Stimulated activated naive CD4-positive, alpha-beta T cell treated with Interleukin-2 at 50 U/mL for 16 hours (primary cell): ENCODE data around the gene ATPAF2.

Experiments
- DNase-seq: peaks from one replicate; lab custom pipeline; 2025; lab: John Stamatoyannopoulos, UW

ATPAF2 gene

GRCh38 chr17:18038861-18039534, at the start of gene ATPAF2, which contains the start of gene GID4:
Gene ATPAF2, minus strand, starts transcription at chr17:18039168. Its CDS starts 155 bp downstream, at chr17:18039013.
Gene GID4, plus strand, starts transcription at chr17:18039408. Its CDS starts 57 bp downstream, at chr17:18039465.
- peak; percentile 99 for DNase-seq

- DNase-seq: peak; percentile 81
These were observed 48.9 kb upstream of the ATPAF2 start, which contains the start of gene DRG2 for GRCh38 chr17:18087610-18088491. Gene DRG2, plus strand, starts transcription at chr17:18087948. Its CDS starts 76 bp downstream, at chr17:18088024.

- no peak for DNase-seq
These were observed 45.3 kb upstream of the ATPAF2 start for GRCh38 chr17:18084256-18084655.

GRCh38 chr17:18079543-18079942, 40.6 kb upstream of the ATPAF2 start:
- DNase-seq: no peak

GRCh38 chr17:18076936-18077335, 38.0 kb upstream of the ATPAF2 start:
- DNase-seq: no peak

GRCh38 chr17:18074566-18075272, 35.8 kb upstream of the ATPAF2 start:
- DNase-seq: no peak

GRCh38 chr17:18071751-18072150, 32.8 kb upstream of the ATPAF2 start:
- no peak for DNase-seq

- no peak for DNase-seq
These were observed 31.9 kb upstream of the ATPAF2 start for GRCh38 chr17:18070861-18071340.

- no peak for DNase-seq
These were observed 30.1 kb upstream of the ATPAF2 start for GRCh38 chr17:18069101-18069500.

- DNase-seq: no peak
These were observed 27.9 kb upstream of the ATPAF2 start for GRCh38 chr17:18066866-18067265.

- no peak for DNase-seq
These were observed 26.6 kb upstream of the ATPAF2 start for GRCh38 chr17:18065546-18065945.

GRCh38 chr17:18064053-18064452, 25.1 kb upstream of the ATPAF2 start:
- no peak for DNase-seq

GRCh38 chr17:18059283-18059682, 20.3 kb upstream of the ATPAF2 start:
- no peak for DNase-seq

GRCh38 chr17:18056214-18056613, 17.2 kb upstream of the ATPAF2 start:
- DNase-seq: no peak

GRCh38 chr17:18055597-18055996, 16.6 kb upstream of the ATPAF2 start:
- no peak for DNase-seq

GRCh38 chr17:18045691-18046350, 6.9 kb upstream of the ATPAF2 start:
- no peak for DNase-seq

- DNase-seq: no peak
These were observed 5.6 kb upstream of the ATPAF2 start for GRCh38 chr17:18044609-18045008.

GRCh38 chr17:18043491-18043890, 4.5 kb upstream of the ATPAF2 start:
- DNase-seq: no peak

- no peak for DNase-seq
These were observed 4.0 kb upstream of the ATPAF2 start for GRCh38 chr17:18042983-18043382.

GRCh38 chr17:18041776-18042175, 2.8 kb upstream of the ATPAF2 start:
- no peak for DNase-seq

- DNase-seq: no peak
These were observed 1.4 kb upstream of the ATPAF2 start for GRCh38 chr17:18040261-18040858.
